ENCODE results near the gene SPAG16. TPM values are rescaled to one million over a fixed set of nuclear protein-coding genes. Genes with fewer than 3 reads are reported as not detected.
A peak's percentile ranks its signal among the peaks of the same experiment; 100 is the strongest.

Gene SPAG16
- total RNA-seq, 1 donor from 2014 or later: 60.7 TPM

- DNase-seq (ENCODE audit: low read depth): no peak
These were observed 885.0 kb downstream of the SPAG16 start for GRCh38 chr2:214169281-214169680.

GRCh38 chr2:214169736-214170135 lies 885.5 kb downstream of the SPAG16 start:
- no peak for DNase-seq (ENCODE audit: low read depth)

- no peak for DNase-seq (ENCODE audit: low read depth)
These were observed 890.3 kb downstream of the SPAG16 start for GRCh38 chr2:214174563-214174962.

- no peak for DNase-seq (ENCODE audit: low read depth)
These were observed 895.8 kb downstream of the SPAG16 start for GRCh38 chr2:214180071-214180470.

GRCh38 chr2:214180686-214181085 lies 896.4 kb downstream of the SPAG16 start:
- no peak for DNase-seq (ENCODE audit: low read depth)

GRCh38 chr2:214184461-214184860 lies 900.2 kb downstream of the SPAG16 start:
- DNase-seq (ENCODE audit: low read depth): no peak

GRCh38 chr2:214185546-214185945 lies 901.3 kb downstream of the SPAG16 start:
- no peak for DNase-seq (ENCODE audit: low read depth)

- no peak for DNase-seq (ENCODE audit: low read depth)
These were observed 908.4 kb downstream of the SPAG16 start for GRCh38 chr2:214192711-214193110.

- DNase-seq (ENCODE audit: low read depth): peak; percentile 73
These were observed 909.7 kb downstream of the SPAG16 start for GRCh38 chr2:214193943-214194342.

- no peak for DNase-seq (ENCODE audit: low read depth)
These were observed 912.0 kb downstream of the SPAG16 start for GRCh38 chr2:214196260-214196659.

GRCh38 chr2:214201892-214202291 lies 917.6 kb downstream of the SPAG16 start:
- DNase-seq (ENCODE audit: low read depth): no peak

- DNase-seq (ENCODE audit: low read depth): no peak
These were observed 919.0 kb downstream of the SPAG16 start for GRCh38 chr2:214203214-214203613.

GRCh38 chr2:214203744-214204289 lies 919.6 kb downstream of the SPAG16 start:
- peak; percentile 28 for DNase-seq (ENCODE audit: low read depth)

- peak; percentile 63 for DNase-seq (ENCODE audit: low read depth)
These were observed 930.8 kb downstream of the SPAG16 start for GRCh38 chr2:214215107-214215506.

GRCh38 chr2:214217136-214217535 lies 932.9 kb downstream of the SPAG16 start:
- DNase-seq (ENCODE audit: low read depth): no peak

GRCh38 chr2:214217599-214217998 lies 933.3 kb downstream of the SPAG16 start:
- DNase-seq (ENCODE audit: low read depth): no peak

GRCh38 chr2:214220251-214220650 lies 936.0 kb downstream of the SPAG16 start:
- peak; percentile 59 for DNase-seq (ENCODE audit: low read depth)

- peak; percentile 43 for DNase-seq (ENCODE audit: low read depth)
These were observed 941.8 kb downstream of the SPAG16 start for GRCh38 chr2:214226061-214226460.

GRCh38 chr2:214232271-214232670 lies 948.0 kb downstream of the SPAG16 start:
- DNase-seq (ENCODE audit: low read depth): peak; percentile 29

- DNase-seq (ENCODE audit: low read depth): no peak
These were observed 948.9 kb downstream of the SPAG16 start for GRCh38 chr2:214233164-214233563.

GRCh38 chr2:214242797-214243196 lies 958.5 kb downstream of the SPAG16 start:
- no peak for DNase-seq (ENCODE audit: low read depth)

- peak; percentile 69 for DNase-seq (ENCODE audit: low read depth)
These were observed 960.6 kb downstream of the SPAG16 start for GRCh38 chr2:214244847-214245246.

GRCh38 chr2:214246417-214246816 lies 962.2 kb downstream of the SPAG16 start:
- DNase-seq (ENCODE audit: low read depth): no peak

GRCh38 chr2:214247531-214247930 lies 963.3 kb downstream of the SPAG16 start:
- no peak for DNase-seq (ENCODE audit: low read depth)
